Stimulated activated naive CD4-positive, alpha-beta T cell (primary cell): ENCODE results near the gene MFSD2A.
"Not testable (repeated sequence)": the region's sequence is repeated elsewhere in the genome, so short reads cannot be mapped to it uniquely, and the experiment has no call there.

ENCODE experiments used
- DNase-seq, 6 experiments: peaks; one replicate each; lab custom pipeline; 2025; lab: John Stamatoyannopoulos, UW

The MFSD2A gene

DNA sequence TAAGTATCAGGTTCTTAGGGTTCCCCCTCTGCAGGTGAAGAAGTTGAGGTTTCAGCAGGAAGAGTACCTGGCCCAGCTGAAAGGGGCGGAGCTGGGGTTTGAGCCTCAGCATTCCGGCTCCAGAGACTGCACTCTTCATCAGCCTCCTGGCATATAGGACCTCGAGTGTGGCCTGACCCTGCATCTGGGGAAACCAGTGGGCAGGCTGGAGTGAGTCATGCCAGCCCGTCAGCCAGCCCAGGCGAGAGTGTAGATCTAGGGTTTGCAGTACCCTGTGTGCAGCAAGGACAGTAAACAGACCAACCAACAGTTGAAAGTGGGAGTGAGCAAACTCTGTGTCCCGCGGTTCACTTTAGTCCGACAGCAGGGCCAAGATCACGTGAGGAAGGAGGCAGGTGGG lies 14.1 kb downstream of the MFSD2A start:
- DNase-seq, result no peak

DNA sequence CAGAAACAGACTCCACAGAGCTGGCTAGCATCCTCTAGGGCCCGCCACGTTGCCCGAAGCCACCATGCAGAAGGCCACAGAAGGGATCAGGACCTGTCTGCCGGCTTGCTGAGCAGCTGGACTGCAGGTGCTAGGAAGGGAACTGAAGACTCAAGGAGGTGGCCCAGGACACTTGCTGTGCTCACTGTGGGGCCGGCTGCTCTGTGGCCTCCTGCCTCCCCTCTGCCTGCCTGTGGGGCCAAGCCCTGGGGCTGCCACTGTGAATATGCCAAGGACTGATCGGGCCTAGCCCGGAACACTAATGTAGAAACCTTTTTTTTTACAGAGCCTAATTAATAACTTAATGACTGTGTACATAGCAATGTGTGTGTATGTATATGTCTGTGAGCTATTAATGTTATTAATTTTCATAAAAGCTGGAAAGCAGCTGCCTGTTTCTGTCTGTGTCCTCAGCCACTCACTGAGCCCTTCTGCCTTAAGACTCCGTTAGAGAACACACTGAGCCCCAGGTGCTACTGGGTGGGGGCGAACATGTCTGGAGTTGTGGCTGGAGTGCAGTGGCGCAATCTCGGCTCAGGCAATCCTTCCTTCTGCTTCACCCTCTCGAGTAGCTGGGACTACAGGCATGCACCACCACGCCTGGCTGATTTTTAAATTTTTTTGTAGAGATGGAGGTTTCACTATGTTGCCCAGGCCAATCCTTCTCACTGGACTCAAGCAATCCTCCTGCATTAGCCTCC lies 14.8 kb downstream of the MFSD2A start:
- DNase-seq, result no peak

DNA sequence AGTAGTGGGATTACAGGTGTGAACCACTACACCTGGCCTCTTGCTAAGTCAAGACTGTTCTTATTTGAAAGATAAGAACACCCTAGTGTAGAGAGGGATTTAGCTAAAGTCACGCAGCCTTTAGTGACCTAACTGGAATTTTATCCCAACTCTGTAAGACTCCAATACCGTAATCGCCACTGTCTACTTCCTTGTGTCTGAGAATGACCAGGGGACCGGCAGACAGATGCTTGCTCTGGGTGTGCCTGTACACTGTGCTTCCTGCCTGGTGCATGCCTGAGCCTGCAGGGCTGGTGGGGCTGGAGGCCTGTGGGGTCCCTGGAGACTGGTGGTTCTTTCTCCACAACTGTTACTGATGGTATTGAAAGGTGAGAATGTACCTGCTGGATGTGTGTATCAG lies 15.3 kb downstream of the MFSD2A start:
- DNase-seq, result no peak

DNA sequence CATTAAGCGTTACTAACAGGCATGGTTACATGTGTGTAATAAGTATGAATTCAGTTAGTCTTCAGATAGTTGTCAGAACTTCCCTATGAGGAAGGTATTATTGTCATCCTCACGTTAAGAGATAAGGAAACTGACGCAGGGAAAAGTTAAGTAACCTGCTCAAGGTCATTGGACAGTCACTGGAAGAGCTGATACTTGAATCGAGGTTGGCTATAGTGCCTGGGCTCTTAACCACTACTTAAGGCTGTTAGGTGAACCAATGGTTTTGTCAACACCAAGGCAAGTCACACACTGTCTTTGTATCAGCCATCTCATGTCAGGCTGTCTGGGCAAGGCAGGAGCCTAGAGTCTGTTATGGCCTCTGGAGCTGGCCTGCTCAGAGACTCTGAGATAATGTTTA lies 16.2 kb downstream of the MFSD2A start:
- no peak for DNase-seq

DNA sequence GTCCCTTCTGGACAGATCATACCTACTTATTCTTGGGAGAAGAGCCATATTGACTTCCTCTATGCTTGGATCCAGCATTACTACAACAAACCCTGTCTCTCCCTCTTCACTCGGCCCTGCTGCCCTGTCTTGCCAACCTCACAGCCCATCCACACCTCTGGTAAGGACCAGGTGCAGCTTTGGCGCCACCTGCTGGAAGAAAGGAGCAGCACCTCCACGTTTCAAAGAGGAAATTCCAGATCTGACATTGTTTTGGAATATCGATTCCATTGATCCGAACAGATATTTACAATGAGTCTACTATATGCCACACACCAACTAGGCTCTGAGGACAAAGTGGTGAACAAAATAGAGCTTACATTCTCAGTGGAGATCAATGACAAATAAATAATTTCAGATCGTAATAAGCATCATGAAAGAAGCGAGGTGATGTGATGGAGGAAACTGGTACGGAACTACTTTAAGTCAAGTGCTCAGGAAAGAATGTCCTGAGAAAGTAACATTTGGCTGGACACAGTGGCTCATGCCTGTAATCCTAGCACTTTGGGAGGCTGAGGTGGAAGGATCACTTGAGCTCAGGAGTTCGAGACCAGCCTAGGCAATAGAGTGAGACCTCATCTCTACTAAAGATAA lies 18.7 kb downstream of the MFSD2A start:
- peak; percentile 17 to 78 (median 62) for DNase-seq

DNA sequence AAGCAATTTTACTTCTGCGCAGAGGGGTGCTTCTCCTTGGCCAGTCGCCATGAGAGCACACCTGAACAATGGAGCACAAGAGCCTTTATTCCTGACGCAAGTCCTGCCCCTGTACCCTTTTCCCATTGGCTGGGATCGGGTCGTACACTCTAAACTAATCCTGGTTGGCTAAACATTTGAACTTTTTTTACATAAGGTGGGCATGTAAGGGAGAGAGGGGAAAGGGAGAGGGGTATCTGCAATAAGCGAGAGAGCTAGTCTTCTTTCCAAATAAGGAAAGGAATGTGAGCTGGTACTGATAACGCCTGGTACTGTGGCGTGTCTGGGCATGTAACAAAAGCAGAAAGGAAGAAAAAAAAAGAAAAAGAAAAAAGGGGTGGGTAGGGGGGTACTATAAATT lies 21.8 kb downstream of the MFSD2A start:
- no peak for DNase-seq

DNA sequence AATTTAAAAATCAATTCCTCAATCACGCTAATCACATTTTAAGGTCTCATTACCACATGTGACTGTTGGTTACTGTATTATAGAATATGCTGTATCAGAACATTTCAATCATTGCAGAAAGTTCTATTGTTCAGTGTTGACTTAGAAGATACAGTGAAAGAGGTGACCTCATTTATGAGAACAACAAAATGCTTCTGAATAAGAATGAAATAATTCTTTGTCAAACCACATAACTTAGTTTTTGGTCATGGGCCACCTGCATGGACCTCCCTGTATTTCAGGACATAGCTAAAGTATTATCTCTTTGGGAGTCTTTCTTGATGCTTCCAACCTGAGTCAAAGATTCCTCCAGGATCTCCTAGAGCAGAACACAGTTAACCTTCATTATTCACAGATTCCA lies 22.3 kb downstream of the MFSD2A start:
- DNase-seq, result no peak

DNA sequence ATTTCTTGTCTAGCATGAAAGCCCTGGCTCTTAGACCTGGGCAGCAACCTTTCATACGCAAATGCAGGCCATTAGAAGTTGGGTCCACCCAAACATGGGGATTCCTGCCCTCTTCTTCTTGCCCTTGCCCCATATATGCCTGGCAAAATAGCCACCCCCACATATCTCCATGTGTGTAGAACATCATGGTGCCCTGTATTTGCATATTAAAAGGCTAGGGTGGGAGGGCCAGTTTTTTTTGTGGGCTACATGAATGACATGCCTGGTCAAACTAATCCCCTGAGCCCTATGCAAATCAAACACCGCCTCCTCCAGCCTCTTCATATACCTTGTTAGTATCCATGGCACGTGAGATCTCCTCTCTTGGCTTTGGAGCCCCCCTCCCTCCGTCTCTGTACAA lies 24.7 kb downstream of the MFSD2A start:
- DNase-seq, result no peak

DNA sequence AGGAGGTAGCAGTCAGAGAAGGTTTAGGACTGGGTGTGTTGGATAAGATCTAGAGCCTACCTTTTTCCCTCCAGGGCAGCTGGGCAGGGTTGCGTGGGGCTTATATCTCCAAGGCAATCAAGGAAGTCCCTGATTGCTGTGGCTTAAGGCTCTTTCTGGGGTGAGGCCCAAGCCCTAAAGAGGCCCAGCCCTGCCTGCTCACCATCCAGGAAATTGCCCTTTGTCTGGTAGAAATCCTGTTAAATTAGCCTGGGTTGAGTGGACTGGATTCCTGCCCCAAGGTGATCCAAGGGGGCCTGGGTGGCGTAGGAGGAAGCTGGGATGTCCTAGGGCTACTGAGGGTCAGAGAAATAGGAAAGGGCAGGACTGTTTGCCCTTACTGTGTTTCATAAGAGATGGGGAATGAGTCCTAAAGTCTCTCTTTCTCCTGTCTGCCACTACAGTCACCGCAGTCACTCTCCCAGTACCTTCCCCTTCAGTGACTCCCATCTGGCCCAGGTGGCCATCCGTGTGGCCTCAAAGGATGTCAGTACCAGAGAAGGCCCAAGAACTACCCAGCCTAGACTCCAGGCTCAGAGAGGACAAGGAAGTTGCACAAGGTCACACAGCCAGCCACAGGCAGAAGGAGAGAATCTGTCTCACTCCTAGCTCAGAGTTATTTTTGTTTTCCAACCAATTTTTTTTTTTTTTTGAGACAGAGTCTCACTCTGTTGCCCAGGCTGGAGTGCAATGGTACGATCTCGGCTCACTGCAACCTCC lies 25.8 kb downstream of the MFSD2A start:
- DNase-seq, result no peak

DNA sequence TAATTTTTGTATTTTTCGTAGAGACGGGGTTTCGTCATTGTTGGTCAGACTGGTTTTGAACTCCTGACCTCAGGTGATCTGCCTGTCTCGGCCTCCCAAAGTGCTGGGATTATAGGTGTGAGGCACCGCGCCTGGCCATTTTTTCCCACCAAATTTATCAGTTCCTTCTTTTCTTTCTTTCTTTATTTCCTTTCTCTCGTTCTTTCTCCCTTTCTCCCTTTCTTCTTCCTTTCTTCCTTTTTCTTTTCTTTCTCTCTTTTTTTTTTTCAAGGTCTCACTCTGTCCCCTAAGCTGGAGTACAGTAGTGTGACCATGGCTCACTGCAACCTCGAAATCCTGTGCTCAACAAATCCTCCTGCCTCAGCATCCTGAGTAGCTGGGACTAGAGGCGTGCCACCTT lies 26.4 kb downstream of the MFSD2A start:
- DNase-seq, result no peak

DNA sequence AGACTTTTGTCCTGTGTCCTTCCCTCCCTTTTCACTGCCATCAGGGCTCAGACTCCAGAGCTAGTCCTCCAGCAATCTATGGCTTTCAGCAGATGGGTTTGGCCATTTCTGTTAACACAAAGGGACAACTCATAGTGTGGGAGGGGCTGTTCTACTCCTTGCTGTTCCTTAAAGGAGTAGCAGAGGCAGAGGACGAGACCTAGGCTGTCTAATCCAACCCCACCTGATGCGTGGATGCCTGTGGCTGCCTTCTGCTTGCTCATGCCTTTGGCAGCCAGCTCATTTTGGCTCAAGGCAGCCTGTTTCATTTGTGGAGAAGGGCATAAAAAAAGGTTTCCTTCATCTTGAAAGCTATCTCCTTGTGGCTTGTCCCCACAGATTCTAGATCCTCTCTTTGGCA lies 27.0 kb downstream of the MFSD2A start:
- DNase-seq, result no peak

DNA sequence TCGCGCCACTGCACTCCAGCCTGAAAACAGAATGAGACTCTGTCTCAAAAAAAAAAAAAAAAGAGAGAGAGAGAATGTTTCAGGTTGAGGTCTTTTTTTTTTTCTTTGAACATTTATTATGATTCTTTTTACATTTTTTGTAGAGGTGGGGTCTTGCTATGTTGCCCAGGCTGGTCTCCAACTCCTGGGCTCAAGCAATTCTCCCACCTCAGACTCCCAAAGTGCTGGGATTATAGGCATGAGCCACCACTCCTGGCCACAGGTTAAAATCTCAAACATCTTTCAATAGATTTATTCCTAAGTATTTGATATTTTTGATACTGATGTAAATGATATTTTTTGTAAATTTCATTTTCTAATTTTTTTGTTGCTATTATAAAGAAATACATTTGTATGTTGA lies 29.5 kb downstream of the MFSD2A start:
- not testable (repeated sequence) for DNase-seq

DNA sequence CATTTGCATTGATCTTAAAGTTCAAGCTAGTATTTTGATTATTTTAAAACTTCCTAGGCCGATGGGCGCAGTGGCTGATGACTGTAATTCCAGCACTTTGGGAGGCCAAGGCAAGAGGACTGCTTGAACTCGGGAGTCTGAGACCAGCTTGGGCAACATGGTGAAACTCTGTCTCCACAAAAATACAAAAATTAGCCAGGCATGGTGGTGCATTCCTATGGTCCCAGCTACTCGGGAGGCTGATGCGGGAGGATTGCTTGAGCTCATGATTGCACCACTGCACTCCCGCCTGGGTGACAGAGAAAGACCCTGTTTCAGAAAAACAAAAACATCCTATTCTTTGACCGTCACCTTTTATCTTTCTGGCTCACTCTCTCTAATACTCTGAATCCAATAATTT lies 30.0 kb downstream of the MFSD2A start:
- no peak for DNase-seq

DNA sequence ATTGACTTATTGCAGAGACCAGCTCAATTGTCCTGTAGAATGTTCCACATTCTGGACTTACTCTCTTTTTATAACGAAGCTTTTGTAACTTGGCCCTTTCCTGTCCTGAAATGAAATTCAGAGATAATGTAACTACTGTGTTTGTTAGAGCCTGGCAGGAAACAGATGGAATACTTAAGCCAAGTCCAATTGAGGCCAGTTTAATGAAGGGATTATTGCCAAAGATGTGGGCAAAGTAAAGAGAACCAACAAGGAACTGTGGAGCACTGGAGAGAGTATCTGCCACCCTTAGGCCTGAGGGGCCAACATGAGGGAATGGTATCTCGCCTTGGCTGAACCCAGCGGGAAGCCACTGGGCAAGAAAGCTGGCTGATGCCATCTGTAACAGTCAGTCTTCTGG lies 32.9 kb downstream of the MFSD2A start:
- no peak for DNase-seq

DNA sequence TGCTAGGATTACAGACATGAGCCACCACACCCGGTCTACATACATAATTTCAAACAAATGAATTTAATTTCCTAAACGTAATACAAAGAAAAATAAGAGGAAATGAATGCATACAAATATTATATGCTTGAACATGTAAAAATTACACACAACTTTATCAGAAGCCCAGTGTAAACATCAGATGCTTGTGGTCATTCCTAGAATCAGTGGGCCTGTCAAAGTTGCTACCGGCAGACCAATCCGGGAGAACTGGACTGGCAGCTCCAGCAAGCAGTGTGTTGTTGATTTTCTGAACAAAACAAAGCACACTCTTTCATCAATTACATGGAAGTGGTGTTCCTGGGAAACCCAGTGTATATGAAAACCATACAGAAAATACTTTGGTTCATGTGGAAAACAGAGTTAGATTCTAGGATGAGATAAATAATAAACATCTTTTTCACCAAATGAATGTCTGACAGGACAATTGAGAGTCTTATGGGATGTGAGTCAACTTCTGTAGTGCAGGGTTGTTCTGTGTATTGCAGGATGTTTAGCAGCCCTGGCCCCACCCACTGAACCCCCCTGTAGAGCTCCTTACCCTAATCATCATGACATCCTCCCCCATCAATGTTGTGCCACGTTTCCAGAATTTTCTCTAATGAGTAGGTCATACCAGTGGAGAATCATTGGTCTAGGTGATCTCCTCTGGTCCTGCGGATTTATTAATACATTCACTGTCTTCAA lies 33.8 kb downstream of the MFSD2A start:
- DNase-seq, result no peak

DNA sequence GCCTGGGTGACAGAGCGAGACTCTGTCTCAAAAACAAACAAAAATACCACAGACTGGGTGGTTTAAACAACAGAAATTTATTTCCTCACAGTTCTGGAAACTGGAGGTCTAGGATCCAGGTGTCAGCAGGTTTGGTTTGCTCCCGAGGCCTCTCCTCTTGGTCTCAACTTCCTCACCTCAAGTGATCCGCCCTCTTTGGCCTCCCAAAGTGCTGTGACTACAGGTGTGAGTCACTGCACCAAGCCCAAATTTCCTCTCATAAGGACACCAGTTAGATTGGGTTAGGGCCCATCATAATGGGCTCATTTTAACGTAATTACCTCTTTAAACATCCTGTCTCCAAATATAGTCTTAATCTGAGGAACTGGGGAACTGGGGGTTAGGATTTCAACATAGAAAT lies 35.5 kb downstream of the MFSD2A start:
- DNase-seq, result no peak

DNA sequence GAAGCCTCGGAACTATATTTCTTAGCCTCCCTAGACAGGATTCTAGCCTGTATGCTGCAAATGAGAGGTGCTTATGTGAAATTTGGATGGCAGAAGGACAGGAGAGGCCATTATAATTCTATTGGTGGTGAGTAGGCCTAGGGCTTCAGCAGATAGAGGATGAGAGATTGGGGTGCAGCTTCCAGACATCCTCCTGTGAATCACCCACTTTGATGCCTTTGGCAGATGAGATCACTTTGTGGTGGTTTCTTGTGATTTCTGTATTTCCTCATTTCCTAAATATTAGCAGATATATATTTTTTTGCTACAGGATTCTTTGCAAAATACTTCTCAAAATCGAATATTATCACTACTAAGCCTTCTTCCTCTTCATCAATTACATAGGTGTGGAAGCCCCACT lies 37.3 kb downstream of the MFSD2A start:
- DNase-seq, result no peak

DNA sequence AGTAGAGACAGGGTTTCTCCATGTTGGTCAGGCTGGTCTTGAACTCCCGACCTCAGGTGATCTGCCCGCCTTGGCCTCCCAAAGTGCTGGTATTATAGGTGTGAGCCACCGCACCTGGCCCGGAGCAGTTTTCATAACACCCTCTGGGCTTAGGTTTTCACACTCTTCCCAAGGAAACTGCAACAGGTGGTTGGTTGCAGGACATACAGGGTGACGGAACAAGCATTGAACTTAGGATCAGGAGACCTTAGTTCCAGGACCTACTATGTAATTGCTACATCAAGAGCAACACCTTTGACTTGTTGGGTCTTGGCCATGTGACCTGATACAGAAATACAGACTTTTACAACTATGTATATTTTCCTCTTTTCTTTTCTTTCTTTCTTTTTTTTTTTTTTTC lies 37.9 kb downstream of the MFSD2A start:
- DNase-seq, result no peak

DNA sequence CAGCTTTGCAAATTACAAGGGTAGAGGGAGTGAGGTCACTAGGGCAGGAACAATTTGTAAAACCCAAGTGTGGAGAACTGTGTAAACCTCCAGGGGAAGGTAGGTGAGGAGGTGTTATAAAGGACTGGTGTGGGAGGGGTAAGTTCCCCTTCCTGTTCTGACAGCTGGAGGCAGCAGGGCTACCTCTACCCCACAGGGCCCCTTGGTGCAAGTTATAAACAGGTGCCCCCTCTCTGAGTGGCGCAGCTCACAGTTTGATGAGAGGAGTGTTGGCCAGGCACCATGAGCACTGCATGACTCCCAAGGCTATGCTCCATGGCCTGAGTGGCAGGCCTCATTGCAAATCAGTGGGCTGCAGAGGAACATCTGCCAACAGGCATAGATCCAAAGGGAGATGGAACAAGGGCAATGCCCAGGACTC lies 41.0 kb downstream of the MFSD2A start:
- peak in 1 of 6 experiments; percentile 14 for DNase-seq

DNA sequence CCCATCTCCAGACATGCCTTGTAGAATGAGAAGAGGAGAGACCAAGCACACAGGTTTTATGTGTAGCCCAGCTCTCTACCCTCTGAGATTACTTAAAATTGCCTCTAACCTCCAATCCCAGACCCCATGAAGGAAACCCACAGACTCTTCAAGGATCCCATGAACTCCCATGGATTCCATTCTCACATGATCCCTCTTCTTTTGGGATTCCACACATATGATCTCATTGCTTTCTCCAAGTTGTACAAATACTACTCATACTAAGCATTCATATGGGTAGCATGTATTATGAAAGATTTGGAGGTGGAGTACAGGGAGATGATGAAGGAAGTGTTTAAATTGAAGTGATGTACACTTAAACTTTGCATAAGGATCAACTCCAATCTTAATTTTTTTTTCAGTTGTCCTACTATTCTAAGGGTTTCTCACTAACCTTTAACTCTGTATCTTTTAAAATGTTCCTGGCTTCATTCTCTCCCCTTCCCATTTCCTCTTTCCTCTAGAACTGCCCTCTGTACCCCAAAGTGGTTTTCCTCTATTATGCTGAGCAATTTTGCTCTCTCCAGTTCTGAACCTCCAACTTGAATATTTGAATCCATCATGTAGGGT lies 41.6 kb downstream of the MFSD2A start:
- no peak for DNase-seq

DNA sequence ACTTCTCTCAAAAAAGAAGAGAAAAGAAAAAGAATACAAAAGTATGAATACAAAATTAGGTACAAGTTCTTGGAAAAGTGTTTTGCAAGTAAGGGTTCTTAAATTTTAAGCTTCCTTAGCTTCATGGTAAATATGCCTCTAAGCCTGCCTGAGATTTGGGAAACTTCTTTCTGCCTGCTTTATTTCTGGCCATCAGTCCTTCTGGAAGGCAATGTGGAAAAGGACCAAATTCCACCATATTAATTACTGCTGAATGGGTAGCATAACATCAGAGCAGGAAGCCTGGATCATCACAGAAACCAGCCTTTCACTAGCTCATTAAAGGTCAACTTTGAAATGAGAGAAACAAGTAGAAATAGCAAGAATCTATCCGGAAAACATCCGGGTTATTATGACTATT lies 46.5 kb downstream of the MFSD2A start:
- DNase-seq, result no peak
